ENCODE data around the gene SPATC1L. TPM values are rescaled to one million over a fixed set of nuclear protein-coding genes. Genes with fewer than 3 reads are reported as not detected.
"Not testable (repeated sequence)": the region's sequence is repeated elsewhere in the genome, so short reads cannot be mapped to it uniquely, and the experiment has no call there.

The SPATC1L gene
- polyA plus RNA-seq, 1 donor: 9.0 TPM

GRCh38 chr21:46202592-46203202, 18.4 kb upstream of the SPATC1L start:
- DNase-seq: no peak

- DNase-seq: not testable (repeated sequence)
These were observed 16.9 kb upstream of the SPATC1L start for GRCh38 chr21:46200877-46201803.

- no peak for DNase-seq
These were observed 15.4 kb upstream of the SPATC1L start for GRCh38 chr21:46199436-46200373.

DNA sequence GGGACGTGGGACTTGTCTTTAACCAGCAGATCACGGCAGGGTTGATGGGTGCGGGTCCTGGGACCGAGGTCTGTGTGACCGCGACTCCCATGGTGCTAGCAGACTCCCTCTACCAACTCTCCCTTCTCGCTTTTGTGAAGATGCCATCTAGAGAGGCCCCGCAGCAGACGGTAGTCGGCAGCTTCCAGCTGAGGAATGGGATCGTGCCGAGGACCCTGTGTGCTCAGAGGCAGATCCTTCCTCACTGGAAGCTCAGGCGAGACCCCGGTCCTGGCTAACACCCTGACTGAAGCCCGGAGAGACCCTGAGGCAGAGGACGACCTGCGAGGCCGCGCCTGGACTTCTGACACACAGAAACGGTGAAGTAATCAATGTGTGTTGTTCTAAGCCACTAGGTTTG, 12.5 kb upstream of the SPATC1L start:
- DNase-seq: no peak

DNA sequence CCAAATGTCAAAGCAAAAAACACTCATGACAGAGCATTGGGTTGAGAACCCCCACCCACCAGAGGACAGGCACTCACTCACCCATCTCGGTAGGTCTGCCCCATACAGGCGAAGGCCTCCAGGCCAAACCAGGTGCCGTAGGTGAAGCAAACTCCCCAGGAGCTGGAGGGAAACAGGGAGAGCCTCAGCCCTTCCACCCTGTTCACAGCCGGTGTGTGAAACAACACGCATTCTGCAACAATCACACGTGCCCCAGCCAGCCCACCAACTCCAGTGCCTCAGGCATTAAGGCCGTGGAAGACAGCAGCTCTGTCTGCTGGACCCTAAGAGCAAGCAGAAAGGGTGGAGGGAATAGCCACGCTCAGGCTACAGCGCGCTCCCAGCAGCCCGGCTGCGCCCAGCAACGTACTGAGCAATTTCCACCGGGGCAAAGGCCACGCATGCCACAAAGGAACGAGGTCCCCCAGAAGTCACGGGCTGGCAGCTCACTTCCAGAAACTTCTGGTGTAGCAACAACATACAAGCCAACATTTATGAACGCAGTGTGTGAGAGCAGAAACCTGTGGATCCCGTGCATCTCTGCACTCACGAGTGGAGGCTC, 11.4 kb upstream of the SPATC1L start:
- DNase-seq: no peak

GRCh38 chr21:46194374-46195334, 10.4 kb upstream of the SPATC1L start:
- DNase-seq: no peak

- no peak for DNase-seq
These were observed 9.6 kb upstream of the SPATC1L start for GRCh38 chr21:46193829-46194373.

DNA sequence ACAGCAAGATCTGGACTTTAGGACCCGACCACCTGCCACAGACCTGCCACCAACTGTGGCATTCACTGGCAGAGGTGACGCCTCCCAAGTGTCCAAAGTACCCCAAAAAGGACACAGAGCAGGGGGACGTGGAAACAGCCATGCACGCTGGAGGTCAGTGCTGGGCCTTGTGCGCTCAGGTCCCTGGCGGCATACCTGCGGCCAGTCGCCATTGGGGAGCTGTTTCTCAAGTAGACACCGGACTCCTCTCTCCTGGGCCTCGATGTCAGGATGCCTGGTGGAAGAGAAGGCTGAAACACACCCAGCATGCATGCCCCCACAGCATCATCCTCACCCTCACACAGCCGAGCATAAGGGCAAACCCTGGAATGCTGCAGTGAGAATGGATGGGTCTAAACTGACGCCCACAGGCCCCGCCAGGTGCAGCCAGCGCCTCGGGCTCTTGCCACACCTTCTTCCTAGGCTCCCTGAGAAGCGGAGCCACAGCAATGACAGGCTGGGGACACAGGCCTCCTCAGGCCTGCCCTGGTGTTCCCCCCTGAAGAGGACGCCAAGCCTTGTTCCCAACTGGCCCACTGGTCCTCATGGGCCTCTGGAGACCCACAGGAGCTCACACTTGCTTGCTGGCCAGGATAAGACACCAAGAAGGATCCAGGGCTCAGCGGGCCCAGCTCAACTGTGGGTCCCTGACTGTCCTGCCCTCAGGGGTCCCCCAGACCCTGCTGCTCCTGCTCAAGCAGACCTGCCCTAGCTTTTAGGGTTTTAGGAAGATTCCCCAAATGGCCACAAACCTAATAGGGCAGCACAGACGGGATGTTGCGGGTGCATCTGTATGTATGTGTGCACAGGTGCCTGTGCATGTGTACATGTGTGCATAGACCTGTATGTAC, 7.7 kb upstream of the SPATC1L start:
- no peak for DNase-seq

GRCh38 chr21:46191257-46191685, 7.0 kb upstream of the SPATC1L start:
- no peak for DNase-seq

DNA sequence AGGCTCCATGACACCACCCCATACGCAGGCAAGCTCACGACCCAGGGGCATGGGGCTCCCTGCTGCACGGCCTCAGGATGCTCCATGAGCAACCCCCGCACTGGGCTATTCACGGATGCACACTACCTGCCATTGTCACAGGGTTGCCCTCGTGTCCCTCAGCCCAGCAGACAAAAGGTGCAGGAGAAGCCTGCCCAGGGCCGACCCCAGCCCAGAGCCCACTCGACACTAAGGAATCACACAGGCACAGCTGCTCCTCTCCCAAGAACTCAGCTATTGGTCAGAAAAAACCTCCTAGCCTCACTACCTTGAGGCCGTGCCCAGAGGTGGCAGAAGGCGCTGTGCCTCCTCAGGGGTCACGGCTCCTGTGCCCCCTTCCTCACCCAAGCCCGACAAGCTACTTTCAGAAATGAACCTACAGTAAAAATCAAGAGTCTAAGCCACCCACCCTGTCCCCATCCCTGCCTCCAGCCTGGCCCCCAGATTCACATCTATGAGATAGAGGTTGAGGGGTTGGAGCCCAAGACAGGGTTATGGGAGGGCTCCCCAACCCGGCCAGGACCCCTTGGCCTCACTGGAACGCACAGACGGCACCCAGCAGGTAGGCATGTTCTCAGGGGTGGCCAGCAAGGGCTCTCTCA, 6.4 kb upstream of the SPATC1L start:
- no peak for DNase-seq

DNA sequence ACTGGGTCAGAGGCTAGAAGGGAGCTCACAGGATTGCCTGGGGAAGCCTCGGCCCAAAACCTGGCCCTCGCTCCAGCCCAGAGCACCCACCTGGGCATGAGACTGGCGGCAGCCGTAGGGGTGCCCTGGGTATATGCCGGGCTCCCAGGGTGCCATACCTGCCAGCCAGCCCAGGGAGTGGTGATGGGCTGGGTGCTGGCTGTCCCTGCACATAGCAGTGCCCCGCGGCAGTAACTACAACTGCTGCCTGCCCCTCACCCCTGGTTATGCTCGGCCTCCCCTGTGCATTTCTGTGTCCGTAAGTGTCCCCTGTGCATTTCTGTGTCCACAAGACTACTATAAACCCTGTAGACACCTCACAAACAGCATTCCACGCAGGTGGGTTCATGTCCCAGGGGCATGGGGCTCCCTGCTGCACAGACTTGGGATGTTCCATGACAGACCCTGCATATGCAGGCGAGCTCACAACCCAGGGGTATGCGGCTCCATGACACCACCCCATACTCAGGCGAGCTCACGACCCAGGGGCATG, 5.8 kb upstream of the SPATC1L start:
- no peak for DNase-seq

DNA sequence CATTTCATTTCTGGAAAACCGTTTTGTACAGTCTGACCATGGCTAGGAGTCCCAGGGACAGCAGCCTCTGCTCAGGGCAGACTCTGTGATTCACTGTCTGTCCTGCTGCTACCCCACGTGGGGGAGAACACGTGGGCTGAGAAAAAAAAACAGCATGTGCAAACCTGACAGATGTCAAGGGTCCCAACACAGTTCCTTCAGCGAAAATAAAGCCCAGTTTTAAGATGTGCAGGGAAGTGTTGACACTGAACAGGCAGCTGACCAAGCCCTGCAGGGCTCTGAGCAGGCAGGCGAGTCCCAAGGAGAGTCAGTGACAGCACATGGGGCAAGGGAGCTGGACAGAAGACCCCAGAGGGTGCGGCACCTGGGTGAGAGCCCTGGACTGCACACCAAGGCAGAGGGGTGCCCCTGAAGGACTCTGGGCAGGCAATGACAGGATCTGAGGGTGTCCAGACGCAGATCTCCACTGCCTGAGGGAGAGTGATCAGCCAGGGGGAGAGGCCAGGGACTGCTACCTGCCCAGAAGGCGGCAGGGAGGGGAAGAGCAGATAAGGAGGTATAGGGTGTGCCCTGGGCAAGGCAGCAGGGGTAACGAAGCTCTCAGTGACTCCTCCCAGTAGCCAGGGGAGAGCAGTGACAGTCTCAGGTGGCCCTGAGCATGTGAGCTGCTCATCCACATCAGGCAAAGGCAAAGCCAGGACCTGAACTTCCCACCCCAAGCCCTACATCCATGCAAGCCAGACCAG, 5.1 kb upstream of the SPATC1L start:
- no peak for DNase-seq

- no peak for DNase-seq
These were observed 4.3 kb upstream of the SPATC1L start for GRCh38 chr21:46188226-46189212.

GRCh38 chr21:46187814-46188213, 3.6 kb upstream of the SPATC1L start:
- no peak for DNase-seq

DNA sequence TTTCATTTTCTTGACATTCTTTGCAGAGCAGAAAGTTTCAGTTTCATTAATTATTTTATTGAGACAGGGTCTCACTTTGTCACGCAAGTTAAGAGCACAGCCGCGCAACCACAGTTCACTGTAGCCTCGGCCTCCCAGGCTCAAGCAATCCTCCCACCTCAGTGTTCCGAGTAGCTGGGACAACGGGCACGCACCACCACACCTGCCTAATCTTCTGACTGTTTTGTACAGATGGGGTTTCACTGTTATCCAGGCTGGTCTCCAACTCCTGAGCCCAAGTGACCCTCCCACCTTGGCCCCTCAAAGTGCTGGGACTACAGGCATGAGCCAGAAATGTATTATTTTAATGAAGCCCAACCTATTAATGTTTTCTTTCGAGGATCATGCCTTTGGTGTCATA, 3.0 kb upstream of the SPATC1L start:
- no peak for DNase-seq

DNA sequence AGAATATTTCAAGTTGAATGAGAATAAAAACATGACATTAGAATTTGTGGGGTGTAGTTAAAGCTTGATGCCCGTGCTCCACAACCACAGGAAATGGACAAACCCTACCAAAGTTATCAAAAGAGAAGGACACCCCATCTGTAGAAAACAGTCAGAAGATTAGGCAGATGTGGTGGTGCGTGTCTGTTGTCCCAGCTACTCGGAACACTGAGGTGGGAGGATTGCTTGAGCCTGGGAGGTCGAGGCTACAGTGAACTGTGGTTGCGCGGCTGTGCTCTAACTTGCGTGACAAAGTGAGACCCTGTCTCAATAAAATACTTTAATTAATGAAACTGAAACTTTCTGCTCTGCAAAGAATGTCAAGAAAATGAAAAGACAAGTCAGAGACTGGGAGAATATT, 1.5 kb upstream of the SPATC1L start:
- DNase-seq: no peak
